CD4-positive, alpha-beta T cell treated with Interleukin-4 for 1 hour (primary cell): ENCODE results near the gene OR6M1.

Experiments used
- DNase-seq, 2 donors: peaks; one replicate each; pipeline ENCODE4 v3.0.0-alpha.2; 2020 to 2022

OR6M1 gene

GRCh38 chr11:123775289-123775688, 30.9 kb downstream of the OR6M1 start:
- no peak for DNase-seq

- no peak for DNase-seq
Measured at GRCh38 chr11:123773959-123774358, 32.2 kb downstream of the OR6M1 start.

- DNase-seq, result no peak
Measured at GRCh38 chr11:123773026-123773425, 33.1 kb downstream of the OR6M1 start.

- no peak for DNase-seq
Measured at GRCh38 chr11:123771664-123772063, 34.5 kb downstream of the OR6M1 start.

- no peak for DNase-seq
Measured at GRCh38 chr11:123770712-123771111, 35.4 kb downstream of the OR6M1 start.

GRCh38 chr11:123765601-123766000, 40.5 kb downstream of the OR6M1 start:
- no peak for DNase-seq

- DNase-seq, result no peak
Measured at GRCh38 chr11:123762422-123762821, 43.7 kb downstream of the OR6M1 start.

GRCh38 chr11:123760894-123761293, 45.3 kb downstream of the OR6M1 start:
- DNase-seq, result no peak

- no peak for DNase-seq
Measured at GRCh38 chr11:123757976-123758375, 48.2 kb downstream of the OR6M1 start.

- no peak for DNase-seq
Measured at GRCh38 chr11:123755813-123756212, 50.3 kb downstream of the OR6M1 start.
